IMR-90 (cell line): ENCODE measurements around the gene PLA2G1B. TPM values are rescaled to one million over a fixed set of nuclear protein-coding genes. Genes with fewer than 3 reads are reported as not detected.

ENCODE experiments used
- ATAC-seq: fragments of 200-7000 bp; cut with Tn5 transposase; 2 replicates; pipeline ENCODE4 v1.9.1; 2020; ENCODE audit warnings: low read depth, mild to moderate bottlenecking, moderate library complexity
- BruUV-seq: library from RNA; stranded (reverse); fragments of 400-500 nt; replicated peaks from 2 replicates; lab custom pipeline; 2021; lab: Mats Ljungman, UMichigan
- CTCF ChIA-PET: fragments of 300-600 bp; formaldehyde crosslinking; extraction: SDS; loops from one replicate; lab custom pipeline; 2021; ENCODE audit warnings: antibody characterized with exemption; lab: Yijun Ruan, JAX
- POLR2A ChIA-PET: fragments of 300-600 bp; sonication (Branson Sonifier 250); formaldehyde crosslinking; loops from one replicate; lab custom pipeline; 2022; ENCODE audit warnings: antibody characterized with exemption; ENCODE audit not compliant: unreplicated experiment; lab: Charles Lee
- DNase-seq: peaks from one replicate; pipeline ENCODE4 v3.0.0; 2013
- H2AFZ ChIP-seq: replicated peaks from 2 replicates; pipeline ENCODE3; 2013; ENCODE audit warnings: low read length, mild to moderate bottlenecking; ENCODE audit not compliant: poor library complexity
- H2AK5ac ChIP-seq: 2 replicates; pipeline ENCODE4 v1.6.1; 2013; ENCODE audit warnings: low read depth, low read length, inconsistent platforms
- H2AK9ac ChIP-seq: replicated peaks from 2 replicates; pipeline ENCODE3; 2013; ENCODE audit warnings: mild to moderate bottlenecking, low read depth, low read length, moderate library complexity; ENCODE audit not compliant: poor library complexity
- H2BK120ac ChIP-seq: 2 replicates; pipeline ENCODE4 v1.6.1; 2013; ENCODE audit warnings: low read depth, low read length, inconsistent platforms
- H2BK15ac ChIP-seq: 3 replicates; pipeline ENCODE4 v1.6.1; 2013; ENCODE audit warnings: low read depth, low read length, inconsistent platforms
- H2BK20ac ChIP-seq: 2 replicates; pipeline ENCODE4 v1.6.1; 2013; ENCODE audit warnings: low read depth, mild to moderate bottlenecking, inconsistent platforms, low read length, moderate library complexity
- H2BK5ac ChIP-seq: 2 replicates; pipeline ENCODE4 v1.6.1; 2013; ENCODE audit warnings: mild to moderate bottlenecking, low read depth, low read length, inconsistent platforms; ENCODE audit not compliant: poor library complexity, severe bottlenecking
- H3K14ac ChIP-seq: replicated peaks from 2 replicates; pipeline ENCODE4 v1.6.1; 2013; ENCODE audit warnings: low read depth, low read length, inconsistent platforms
- H3K18ac ChIP-seq: 2 replicates; pipeline ENCODE4 v1.6.1; 2013; ENCODE audit warnings: low read depth, low read length, control low read depth
- H3K23ac ChIP-seq: 2 replicates; pipeline ENCODE4 v1.6.1; 2013; ENCODE audit warnings: low read depth, low read length, inconsistent platforms
- H3K27ac ChIP-seq: 2 replicates; pipeline ENCODE4 v1.5.1; 2013; ENCODE audit warnings: mild to moderate bottlenecking, control low read depth, low read length; ENCODE audit not compliant: insufficient read depth
- H3K27me3 ChIP-seq: 2 replicates; pipeline ENCODE4 v1.6.1; 2013; ENCODE audit warnings: low read length; ENCODE audit not compliant: control insufficient read depth, insufficient read depth
- H3K36me3 ChIP-seq: 2 replicates; pipeline ENCODE4 v1.6.1; 2013; ENCODE audit warnings: low read length, mixed read lengths; ENCODE audit not compliant: control insufficient read depth, insufficient read depth
- H3K4ac ChIP-seq: 2 replicates; pipeline ENCODE4 v1.6.1; 2013; ENCODE audit warnings: low read depth, low read length, inconsistent platforms
- H3K4me1 ChIP-seq: 2 replicates; pipeline ENCODE4 v1.6.1; 2013; ENCODE audit warnings: low read length, mixed read lengths; ENCODE audit not compliant: control insufficient read depth, insufficient read depth
- H3K4me2 ChIP-seq: 2 replicates; pipeline ENCODE4 v1.6.1; 2013; ENCODE audit warnings: low read depth, mild to moderate bottlenecking, control low read depth, low read length, moderate library complexity
- H3K4me3 ChIP-seq: 2 replicates; pipeline ENCODE4 v1.5.1; 2013; ENCODE audit warnings: low read depth, mild to moderate bottlenecking, control low read depth, low read length, moderate library complexity; ENCODE audit not compliant: insufficient read depth
- H3K56ac ChIP-seq: 2 replicates; pipeline ENCODE4 v1.6.1; 2013; ENCODE audit warnings: low read length, inconsistent platforms; ENCODE audit not compliant: insufficient read depth; ENCODE audit errors: extremely low read depth
- H3K79me1 ChIP-seq, 2 experiments: 2 replicates each; pipeline ENCODE4 v1.6.1; 2013; ENCODE audit warnings: low read length in 2 of 2, inconsistent platforms in 1 of 2, low read depth in 1 of 2
- H3K9ac ChIP-seq: 2 replicates; pipeline ENCODE4 v1.6.1; 2013; ENCODE audit warnings: low read depth, low read length, control low read depth
- H3K9me1 ChIP-seq: 2 replicates; pipeline ENCODE4 v1.6.1; 2013; ENCODE audit warnings: low read length, inconsistent platforms; ENCODE audit not compliant: insufficient read depth
- H3K9me3 ChIP-seq: 2 replicates; pipeline ENCODE4 v1.6.1; 2013; ENCODE audit warnings: low read length; ENCODE audit not compliant: control insufficient read depth, insufficient read depth
- H4K20me1 ChIP-seq: 2 replicates; pipeline ENCODE4 v1.6.1; 2013; ENCODE audit warnings: low read length, inconsistent platforms; ENCODE audit not compliant: insufficient read depth
- H4K5ac ChIP-seq: 2 replicates; pipeline ENCODE4 v1.6.1; 2013; ENCODE audit warnings: mild to moderate bottlenecking, low read depth, low read length, control low read depth
- H4K8ac ChIP-seq, 2 experiments: 2 replicates each; pipeline ENCODE4 v1.6.1; 2013; ENCODE audit warnings: low read depth in 2 of 2, low read length in 2 of 2, control low read depth in 1 of 2, inconsistent platforms in 1 of 2
- H4K91ac ChIP-seq: 2 replicates; pipeline ENCODE4 v1.6.1; 2013; ENCODE audit warnings: low read depth, low read length, inconsistent platforms; ENCODE audit not compliant: insufficient read depth
- BHLHE40 ChIP-seq: fragments of 150-350 bp; IDR thresholded peaks from 2 replicates; pipeline ENCODE4 v1.6.1; 2016; ENCODE audit warnings: mild to moderate bottlenecking, low read depth, low read length
- CHD1 ChIP-seq: IDR thresholded peaks from 2 replicates; pipeline ENCODE4 v1.6.1; 2012; ENCODE audit warnings: low read depth, low read length, improper control_type of control experiment
- ELK1 ChIP-seq: fragments of 150-350 bp; IDR thresholded peaks from 2 replicates; pipeline ENCODE4 v1.6.1; 2016; ENCODE audit warnings: low read depth, mild to moderate bottlenecking, low read length, moderate library complexity, borderline replicate concordance
- FOS ChIP-seq: fragments of 150-350 bp; IDR thresholded peaks from 2 replicates; pipeline ENCODE4 v1.6.1; 2016; ENCODE audit warnings: low read depth, low read length
- MAFK ChIP-seq: IDR thresholded peaks from 2 replicates; pipeline ENCODE4 v1.6.1; 2012; ENCODE audit warnings: low read depth, low read length, improper control_type of control experiment
- MXI1 ChIP-seq: IDR thresholded peaks from 2 replicates; pipeline ENCODE4 v1.6.1; 2012; ENCODE audit warnings: low read depth, mild to moderate bottlenecking, low read length, moderate library complexity, borderline replicate concordance
- POLR2A ChIP-seq: IDR thresholded peaks from 2 replicates; pipeline ENCODE4 v1.6.1; 2012; ENCODE audit warnings: mild to moderate bottlenecking, low read depth, low read length
- RCOR1 ChIP-seq: IDR thresholded peaks from 2 replicates; pipeline ENCODE4 v1.6.1; 2012; ENCODE audit warnings: mild to moderate bottlenecking, low read length, improper control_type of control experiment; ENCODE audit not compliant: insufficient replicate concordance
- WGBS, 2 experiments: methylation state at CpG; one replicate each; pipeline versions ENCODE4 v1.1.5 to v1.1.7; 2013; ENCODE audit warnings: missing lambda C conversion rate in 2 of 2; ENCODE audit not compliant: insufficient read length in 1 of 2; ENCODE audit errors: extremely low coverage in 2 of 2; 5-methylcytosine and 5-hydroxymethylcytosine counted together
- dilution Hi-C: fragments of 300-500 bp; cut with HindIII; formaldehyde crosslinking; loops from one replicate; pipeline ENCODE4 v1.14.3; 2018; ENCODE audit warnings: low sequenced_read_pairs; ENCODE audit not compliant: unreplicated experiment
- in situ Hi-C: fragments of 300-500 bp; cut with MboI; formaldehyde crosslinking; loops from 3 replicates; pipeline ENCODE4 v1.14.3; 2019; ENCODE audit warnings: low sequenced_read_pairs, inconsistent platforms, mixed read lengths
- intact Hi-C: fragments of 100-400 bp; cut with micrococcal nuclease; formaldehyde crosslinking; loops from 2 replicates; pipeline ENCODE4 v1.10.0; 2022
- polyA plus RNA-seq, 3 experiments: library from polyadenylated mRNA; depleted of rRNA; stranded (reverse); fragments of >200 nt; gene quantifications; 2 replicates each; pipeline ENCODE4 v1.2.3, GENCODE V29; 2012; ENCODE audit warnings: low replicate concordance in 1 of 3
- total RNA-seq: library from RNA; depleted of rRNA; stranded (reverse); fragments of >200 nt; gene quantifications from 2 replicates; pipeline ENCODE4 v1.2.3, GENCODE V29; 2012
- TF ChIP-seq, protein P1 (sequence below): conservative IDR thresholded peaks from 2 replicates; pipeline ENCODE4 v1.5.1; 2012; ENCODE audit warnings: mild to moderate bottlenecking, low read depth, low read length, improper control_type of control experiment

The PLA2G1B gene
- total and polyA plus RNA-seq, 2 of the 4 experiments (the other 2 are of a cell fraction), result not detected

DNA sequence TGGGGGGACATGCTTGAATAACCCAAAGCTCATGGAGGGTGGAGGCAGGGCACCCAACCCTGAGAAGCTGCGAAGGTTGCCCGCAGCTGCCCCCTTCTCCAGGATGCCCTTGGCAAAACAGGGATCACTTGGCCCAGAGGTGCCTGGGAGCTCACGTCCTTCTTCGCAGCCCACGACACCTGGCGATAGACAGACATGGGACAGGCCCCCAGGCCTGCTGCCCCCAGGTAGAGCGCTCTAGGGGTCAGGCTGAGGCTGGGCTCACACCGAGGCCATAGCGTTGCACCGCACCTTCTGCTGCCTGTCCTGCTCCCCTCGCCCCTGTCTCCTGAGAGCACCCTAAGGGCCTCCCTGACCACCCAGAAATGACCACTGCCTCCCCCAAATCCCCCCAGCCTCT is 20.2 kb upstream of the PLA2G1B start:
- 87% methylated on average over 11 of the region's 11 CpGs; no CpG with 5 or more reads in 1 of the 2 experiments for WGBS, 2 experiments
- H3K4me3 ChIP-seq, result no peak overlapping the region
- in situ Hi-C loops (loop anchor here (25.0 kb wide), 1 partner anchor 90 kb away; the partner anchor contains the start of genes COX6A1, GATC and TRIAP1), intact Hi-C loops (no loop called here), dilution Hi-C loops (no loop called here)
- no peak overlapping the region for H2BK15ac ChIP-seq
- ATAC-seq (no peak), DNase-seq (no peak)
- no peak overlapping the region for H3K18ac ChIP-seq
- H4K20me1 ChIP-seq, result no peaks in the 10 kb centered on the region
- H2BK20ac ChIP-seq, result no peak overlapping the region
- H3K27ac ChIP-seq, result no peak overlapping the region
- H3K4ac ChIP-seq, result no peak overlapping the region
- no peak overlapping the region for H3K56ac ChIP-seq
- peaks cover 37% of the 10 kb centered on the region for H3K27me3 ChIP-seq
- ChIA-PET POLR2A (no interaction called here), CTCF (no interaction called here)
- no peak overlapping the region for H4K8ac ChIP-seq
- 0 out of 2 replicates have a peak, but pooled peaks cover 3% of the 10 kb centered on the region for H3K9me1 ChIP-seq
- no peak overlapping the region for H2BK120ac ChIP-seq
- no peaks in the 10 kb centered on the region for H3K36me3 ChIP-seq
- H2AK5ac ChIP-seq, result no peak overlapping the region
- no peaks in the 10 kb centered on the region for H3K79me1 ChIP-seq
- no peak overlapping the region for H4K91ac ChIP-seq
- H2AK9ac ChIP-seq, result no peak overlapping the region
- no peak overlapping the region for H2AFZ ChIP-seq
- no peak overlapping the region for H4K5ac ChIP-seq
- H3K9me3 ChIP-seq, result no peaks in the 10 kb centered on the region
- no peak overlapping the region for H3K14ac ChIP-seq
- H3K23ac ChIP-seq, result no peak overlapping the region
- H2BK5ac ChIP-seq, result no peak overlapping the region
- BruUV-seq, result no TSS peak
- H3K9ac ChIP-seq, result no peak overlapping the region
- TF ChIP-seq MAFK (no peak), ELK1 (no peak), BHLHE40 (no peak), FOS (no peak), CHD1 (no peak), RCOR1 (no peak), MXI1 (no peak), POLR2A (no peak)
- TF ChIP-seq, protein P1, sequence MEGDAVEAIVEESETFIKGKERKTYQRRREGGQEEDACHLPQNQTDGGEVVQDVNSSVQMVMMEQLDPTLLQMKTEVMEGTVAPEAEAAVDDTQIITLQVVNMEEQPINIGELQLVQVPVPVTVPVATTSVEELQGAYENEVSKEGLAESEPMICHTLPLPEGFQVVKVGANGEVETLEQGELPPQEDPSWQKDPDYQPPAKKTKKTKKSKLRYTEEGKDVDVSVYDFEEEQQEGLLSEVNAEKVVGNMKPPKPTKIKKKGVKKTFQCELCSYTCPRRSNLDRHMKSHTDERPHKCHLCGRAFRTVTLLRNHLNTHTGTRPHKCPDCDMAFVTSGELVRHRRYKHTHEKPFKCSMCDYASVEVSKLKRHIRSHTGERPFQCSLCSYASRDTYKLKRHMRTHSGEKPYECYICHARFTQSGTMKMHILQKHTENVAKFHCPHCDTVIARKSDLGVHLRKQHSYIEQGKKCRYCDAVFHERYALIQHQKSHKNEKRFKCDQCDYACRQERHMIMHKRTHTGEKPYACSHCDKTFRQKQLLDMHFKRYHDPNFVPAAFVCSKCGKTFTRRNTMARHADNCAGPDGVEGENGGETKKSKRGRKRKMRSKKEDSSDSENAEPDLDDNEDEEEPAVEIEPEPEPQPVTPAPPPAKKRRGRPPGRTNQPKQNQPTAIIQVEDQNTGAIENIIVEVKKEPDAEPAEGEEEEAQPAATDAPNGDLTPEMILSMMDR, result no peak
- no peaks in the 10 kb centered on the region for H3K4me1 ChIP-seq
- H3K4me2 ChIP-seq, result no peak overlapping the region
